HG03457 (cell line): ENCODE measurements around the gene M1AP.

Source experiments
- ATAC-seq: cut with Tn5 transposase; IDR thresholded peaks from one replicate; pipeline ENCODE4 v1.9.1; 2021; ENCODE audit warnings: moderate number of reproducible peaks; ENCODE audit not compliant: unreplicated experiment

M1AP gene

GRCh38 chr2:74528600-74529356 is 119.4 kb downstream of the M1AP start:
- ATAC-seq = peak; percentile 2

- ATAC-seq = no peak
Measured at GRCh38 chr2:74527741-74528140, 120.4 kb downstream of the M1AP start.

- ATAC-seq = no peak
Measured at GRCh38 chr2:74526649-74527230, 121.4 kb downstream of the M1AP start.

GRCh38 chr2:74525717-74526648 is 122.1 kb downstream of the M1AP start, which contains the start of gene DQX1:
Gene DQX1 (minus strand): TSS chr2:74526231. CDS start chr2:74525729, 502 bp downstream.
- no peak for ATAC-seq

GRCh38 chr2:74524955-74525716 is 123.0 kb downstream of the M1AP start:
- ATAC-seq = no peak

- no peak for ATAC-seq
Measured at GRCh38 chr2:74524005-74524404, 124.1 kb downstream of the M1AP start.

- ATAC-seq = no peak
Measured at GRCh38 chr2:74522516-74522915, 125.6 kb downstream of the M1AP start.

- no peak for ATAC-seq
Measured at GRCh38 chr2:74516650-74517049, 131.5 kb downstream of the M1AP start.

GRCh38 chr2:74515981-74516633 is 132.0 kb downstream of the M1AP start:
- no peak for ATAC-seq

- no peak for ATAC-seq
Measured at GRCh38 chr2:74515271-74515980, 132.7 kb downstream of the M1AP start.

GRCh38 chr2:74514368-74515270 is 133.5 kb downstream of the M1AP start, which contains the start of gene TLX2:
Gene TLX2 (plus strand): TSS chr2:74514450. CDS start chr2:74514807, 357 bp downstream.
- ATAC-seq = no peak

- no peak for ATAC-seq
Measured at GRCh38 chr2:74513605-74514367, 134.3 kb downstream of the M1AP start.

GRCh38 chr2:74512744-74513604 is 135.2 kb downstream of the M1AP start:
- no peak for ATAC-seq

GRCh38 chr2:74511104-74511989 is 136.8 kb downstream of the M1AP start:
- no peak for ATAC-seq

- no peak for ATAC-seq
Measured at GRCh38 chr2:74510272-74510671, 137.9 kb downstream of the M1AP start.
